ENCODE results near the gene CGRRF1. TPM values are rescaled to one million over a fixed set of nuclear protein-coding genes. Genes with fewer than 3 reads are reported as not detected.

CGRRF1 gene
- total RNA-seq, 1 experiment from 2014 or later = 11.2 TPM

DNA sequence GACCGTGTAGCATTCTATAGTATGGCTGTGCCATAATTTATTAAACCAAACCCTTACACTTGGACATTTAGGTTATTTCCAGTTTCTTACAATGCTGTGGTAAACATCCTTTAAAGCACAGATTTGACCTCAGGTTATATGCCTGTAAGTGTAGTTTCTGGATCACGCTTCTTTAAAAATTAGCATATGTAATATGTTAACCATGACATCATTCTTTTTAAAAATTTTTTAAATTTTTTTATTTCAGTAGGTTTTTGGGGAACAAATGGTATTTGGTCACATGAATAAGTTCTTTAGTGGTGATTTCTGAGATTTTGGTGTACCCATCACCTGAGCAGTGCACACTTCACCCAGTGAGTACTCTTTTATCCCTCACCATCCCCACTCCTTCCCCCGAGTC, 75.5 kb downstream of the CGRRF1 start:
- intact Hi-C loops (cut with micrococcal nuclease; ENCODE audit: unreplicated experiment) = no loop called here
- no peak for DNase-seq (ENCODE audit: low spot score)
- ChIA-PET CTCF (no interaction called here), POLR2A (ENCODE audit: low non-redundant PET) (no interaction called here)
- H3K9me3 ChIP-seq (ENCODE audit: low read depth, low read length, poor library complexity, severe bottlenecking) = no peaks in the 10 kb centered on the region
- H3K36me3 ChIP-seq (ENCODE audit: insufficient read depth, low read length, poor library complexity, severe bottlenecking) = no peaks in the 10 kb centered on the region
- no peaks in the 10 kb centered on the region for H3K27me3 ChIP-seq (replicated peaks; ENCODE audit: insufficient read depth, low read depth, low read length, poor library complexity)
- no peak overlapping the region for H3K4me3 ChIP-seq (ENCODE audit: low read depth, low read length, poor library complexity, severe bottlenecking)
- no TSS peak for BruUV-seq (replicated peaks)
- no peak overlapping the region for H3K27ac ChIP-seq (ENCODE audit: low read depth, low read length, poor library complexity, severe bottlenecking)
- no peak for TF ChIP-seq EZH2 (IDR thresholded peaks at IDR 0.05; ENCODE audit: borderline replicate concordance, low read depth, low read length, poor library complexity, severe bottlenecking)
- TF ChIP-seq, protein P1, sequence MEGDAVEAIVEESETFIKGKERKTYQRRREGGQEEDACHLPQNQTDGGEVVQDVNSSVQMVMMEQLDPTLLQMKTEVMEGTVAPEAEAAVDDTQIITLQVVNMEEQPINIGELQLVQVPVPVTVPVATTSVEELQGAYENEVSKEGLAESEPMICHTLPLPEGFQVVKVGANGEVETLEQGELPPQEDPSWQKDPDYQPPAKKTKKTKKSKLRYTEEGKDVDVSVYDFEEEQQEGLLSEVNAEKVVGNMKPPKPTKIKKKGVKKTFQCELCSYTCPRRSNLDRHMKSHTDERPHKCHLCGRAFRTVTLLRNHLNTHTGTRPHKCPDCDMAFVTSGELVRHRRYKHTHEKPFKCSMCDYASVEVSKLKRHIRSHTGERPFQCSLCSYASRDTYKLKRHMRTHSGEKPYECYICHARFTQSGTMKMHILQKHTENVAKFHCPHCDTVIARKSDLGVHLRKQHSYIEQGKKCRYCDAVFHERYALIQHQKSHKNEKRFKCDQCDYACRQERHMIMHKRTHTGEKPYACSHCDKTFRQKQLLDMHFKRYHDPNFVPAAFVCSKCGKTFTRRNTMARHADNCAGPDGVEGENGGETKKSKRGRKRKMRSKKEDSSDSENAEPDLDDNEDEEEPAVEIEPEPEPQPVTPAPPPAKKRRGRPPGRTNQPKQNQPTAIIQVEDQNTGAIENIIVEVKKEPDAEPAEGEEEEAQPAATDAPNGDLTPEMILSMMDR (conservative IDR thresholded peaks at IDR 0.05; ENCODE audit: low read depth, low read length) = no peak
- H3K4me1 ChIP-seq (ENCODE audit: insufficient read depth, low read length, poor library complexity, severe bottlenecking) = peaks cover 5% of the 10 kb centered on the region

Other genes starting within 250 kb of the CGRRF1 start
- 108 and 112 TPM in 2 replicates for gene CDKN3, start 112.9 kb upstream of the CGRRF1 start, total RNA-seq (2021)
- 151 and 170 TPM in 2 replicates for gene CNIH1, start 68.5 kb upstream of the CGRRF1 start, total RNA-seq (2021)
- gene GMFB, start 20.9 kb upstream of the CGRRF1 start, total RNA-seq (2021) = 62.1 and 76.8 TPM in 2 replicates
- gene SAMD4A, start 57.2 kb downstream of the CGRRF1 start, total RNA-seq (2021) = 19.8 and 26.5 TPM in 2 replicates

Measured in A673 (cell line).